ENCODE results near the gene SLC36A2. TPM values are rescaled to one million over a fixed set of nuclear protein-coding genes. Genes with fewer than 3 reads are reported as not detected.

Gene SLC36A2
- total RNA-seq: 0.30 TPM in 1 of 2 replicates, not detected in the other
- polyA plus RNA-seq: not detected in 2 replicates

GRCh38 chr5:151347369-151347768 is at the start of gene SLC36A2:
Gene SLC36A2, minus strand, starts transcription at chr5:151347559. Its CDS starts 99 bp downstream, at chr5:151347460.
- H3K4me1 ChIP-seq (ENCODE audit: insufficient read depth): peaks cover 3% of the 10 kb centered on the region
- no peak within 1 kb of the TSS for H3K4me3 ChIP-seq
- H4K20me1 ChIP-seq (ENCODE audit: insufficient read depth, poor library complexity, severe bottlenecking): no peaks in the 10 kb centered on the region
- no peaks in the 10 kb centered on the region for H3K36me3 ChIP-seq (replicated peaks; ENCODE audit: insufficient read depth, low read depth)
- no peak for DNase-seq (ENCODE audit: low spot score)
- WGBS (ENCODE audit: low lambda C conversion rate, missing lambda C conversion rate): 84% methylated on average over 8 of the region's 8 CpGs
- no peaks in the 10 kb centered on the region for H3K9me2 ChIP-seq (replicated peaks; ENCODE audit: insufficient read depth)
- no peak within 1 kb of the TSS for H2AFZ ChIP-seq
- H3K27ac ChIP-seq: no peak within 1 kb of the TSS
- no peak for TF ChIP-seq EZH2 (IDR thresholded peaks at IDR 0.05; ENCODE audit: borderline replicate concordance)
- TF ChIP-seq EZH2phosphoT487 (IDR thresholded peaks at IDR 0.05; ENCODE audit: low read depth, severe bottlenecking, unreplicated experiment): no peak
- no peak for TF ChIP-seq CTCF (IDR thresholded peaks at IDR 0.05; ENCODE audit: poor library complexity)
- peaks cover 16% of the 10 kb centered on the region for H3K27me3 ChIP-seq
- H3K4me2 ChIP-seq: no peak within 1 kb of the TSS
- no peaks in the 10 kb centered on the region for H3K79me2 ChIP-seq
- no peaks in the 10 kb centered on the region for H3K9me3 ChIP-seq (ENCODE audit: low read depth)

DNA sequence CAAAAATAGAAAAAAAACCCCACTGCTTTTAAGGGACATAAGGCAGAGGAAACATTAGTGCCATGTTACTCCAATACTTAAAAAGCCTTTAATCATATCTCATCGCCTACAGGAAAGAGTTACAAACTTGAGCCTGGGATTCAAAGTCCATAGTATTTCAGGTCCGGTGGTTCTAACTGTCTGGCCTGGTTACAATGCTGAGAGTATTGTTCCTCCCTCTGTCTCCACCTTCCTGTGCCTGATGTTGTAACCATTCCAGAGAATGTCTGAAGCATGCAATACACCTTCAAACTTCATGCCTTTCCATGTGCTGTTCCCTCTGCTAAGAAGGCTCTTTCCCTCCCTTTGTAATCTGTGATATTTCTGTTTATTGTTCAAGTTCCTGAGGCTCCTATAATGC is 41.6 kb upstream of the SLC36A2 start:
- Histone ChIP-seq H4K20me1 (ENCODE audit: insufficient read depth, poor library complexity, severe bottlenecking) (no peaks in the 10 kb centered on the region), H3K36me3 (replicated peaks; ENCODE audit: insufficient read depth, low read depth) (no peaks in the 10 kb centered on the region), H3K4me2 (no peak overlapping the region), H2AFZ (no peak overlapping the region), H3K4me1 (ENCODE audit: insufficient read depth) (no peaks in the 10 kb centered on the region), H3K79me2 (no peaks in the 10 kb centered on the region), H3K9me3 (ENCODE audit: low read depth) (no peaks in the 10 kb centered on the region), H3K27me3 (no peaks in the 10 kb centered on the region), H3K27ac (no peak overlapping the region), H3K4me3 (no peak overlapping the region), H3K9me2 (replicated peaks; ENCODE audit: insufficient read depth) (no peaks in the 10 kb centered on the region)
- WGBS (ENCODE audit: low lambda C conversion rate, missing lambda C conversion rate): 81% methylated on average over 2 of the region's 2 CpGs
- no peak for TF ChIP-seq EZH2 (IDR thresholded peaks at IDR 0.05; ENCODE audit: borderline replicate concordance)
- DNase-seq (ENCODE audit: low spot score): no peak

- 75% methylated on average over 2 of the region's 2 CpGs for WGBS (ENCODE audit: low lambda C conversion rate, missing lambda C conversion rate)
- Histone ChIP-seq H3K27ac (no peak overlapping the region), H3K9me2 (replicated peaks; ENCODE audit: insufficient read depth) (no peaks in the 10 kb centered on the region), H4K20me1 (ENCODE audit: insufficient read depth, poor library complexity, severe bottlenecking) (no peaks in the 10 kb centered on the region), H3K79me2 (no peaks in the 10 kb centered on the region), H3K36me3 (replicated peaks; ENCODE audit: insufficient read depth, low read depth) (no peaks in the 10 kb centered on the region), H2AFZ (no peak overlapping the region), H3K4me2 (no peak overlapping the region), H3K4me3 (no peak overlapping the region), H3K27me3 (no peaks in the 10 kb centered on the region), H3K9me3 (ENCODE audit: low read depth) (no peaks in the 10 kb centered on the region), H3K4me1 (ENCODE audit: insufficient read depth) (no peaks in the 10 kb centered on the region)
- TF ChIP-seq EZH2phosphoT487 (IDR thresholded peaks at IDR 0.05; ENCODE audit: low read depth, severe bottlenecking, unreplicated experiment) (no peak), EZH2 (IDR thresholded peaks at IDR 0.05; ENCODE audit: borderline replicate concordance) (no peak), CTCF (IDR thresholded peaks at IDR 0.05; ENCODE audit: poor library complexity) (no peak)
- no peak for DNase-seq (ENCODE audit: low spot score)
Measured at GRCh38 chr5:151384106-151384505, 36.7 kb upstream of the SLC36A2 start.

DNA sequence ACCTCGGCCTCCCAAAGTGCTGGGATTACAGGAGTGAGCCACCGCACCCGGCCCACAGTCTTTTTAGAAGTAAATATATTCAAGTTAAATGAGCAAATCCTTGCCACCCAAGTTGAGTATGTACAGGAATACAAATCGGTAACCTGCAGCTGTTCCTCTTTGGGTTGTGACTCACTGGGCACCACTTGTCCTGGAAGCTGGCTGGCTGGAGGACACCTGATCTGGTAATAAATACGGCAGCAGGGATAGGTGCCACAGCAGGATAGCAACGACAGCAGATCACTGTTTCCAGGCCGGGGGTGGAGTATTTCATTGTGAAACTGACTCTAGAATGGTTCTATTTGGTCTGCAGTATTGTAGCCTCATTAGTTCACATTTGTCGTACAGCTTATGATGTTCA is 35.7 kb upstream of the SLC36A2 start:
- 62% methylated on average over 8 of the region's 8 CpGs for WGBS (ENCODE audit: low lambda C conversion rate, missing lambda C conversion rate)
- Histone ChIP-seq H3K36me3 (replicated peaks; ENCODE audit: insufficient read depth, low read depth) (no peaks in the 10 kb centered on the region), H4K20me1 (ENCODE audit: insufficient read depth, poor library complexity, severe bottlenecking) (no peaks in the 10 kb centered on the region), H3K27ac (no peak overlapping the region), H3K4me2 (no peak overlapping the region), H3K9me3 (ENCODE audit: low read depth) (no peaks in the 10 kb centered on the region), H3K4me1 (ENCODE audit: insufficient read depth) (no peaks in the 10 kb centered on the region), H2AFZ (no peak overlapping the region), H3K9me2 (replicated peaks; ENCODE audit: insufficient read depth) (no peaks in the 10 kb centered on the region), H3K27me3 (no peaks in the 10 kb centered on the region), H3K4me3 (no peak overlapping the region), H3K79me2 (no peaks in the 10 kb centered on the region)
- TF ChIP-seq CTCF (IDR thresholded peaks at IDR 0.05; ENCODE audit: poor library complexity) (no peak), EZH2 (IDR thresholded peaks at IDR 0.05; ENCODE audit: borderline replicate concordance) (no peak), EZH2phosphoT487 (IDR thresholded peaks at IDR 0.05; ENCODE audit: low read depth, severe bottlenecking, unreplicated experiment) (no peak)
- DNase-seq (ENCODE audit: low spot score): no peak
